BE2C (cell line): ENCODE measurements around the gene ATP11A.

Experiments
- DNase-seq: peaks from one replicate; pipeline ENCODE4 v3.0.0-alpha.2; 2020
- H3K27me3 ChIP-seq: fragments of 250-450 bp; sonication (Bioruptor Pico); 2 replicates; pipeline ENCODE4 v1.5.1; 2020; ENCODE audit warnings: mild to moderate bottlenecking
- H3K36me3 ChIP-seq: fragments of 250-450 bp; sonication (Bioruptor Pico); 2 replicates; pipeline ENCODE4 v1.5.1; 2020; ENCODE audit warnings: mild to moderate bottlenecking
- H3K4me1 ChIP-seq: fragments of 250-450 bp; sonication (Bioruptor Pico); 2 replicates; pipeline ENCODE4 v1.5.1; 2020
- H3K4me3 ChIP-seq: 2 replicates; pipeline ENCODE4 v1.5.1; 2011; ENCODE audit warnings: low read depth, low read length
- H3K9me3 ChIP-seq: fragments of 250-450 bp; sonication (Bioruptor Pico); 2 replicates; pipeline ENCODE4 v1.5.1; 2020
- CTCF ChIP-seq: IDR thresholded peaks from 2 replicates; pipeline ENCODE4 v1.5.1; 2012; ENCODE audit warnings: mild to moderate bottlenecking, low read depth, low read length

Gene ATP11A

GRCh38 chr13:112905990-112906641 is 216.3 kb downstream of the ATP11A start:
- H3K9me3 ChIP-seq: no peaks in the 10 kb centered on the region
- no peak overlapping the region for H3K4me3 ChIP-seq
- no peaks in the 10 kb centered on the region for H3K4me1 ChIP-seq
- no peaks in the 10 kb centered on the region for H3K27me3 ChIP-seq
- DNase-seq: no peak
- H3K36me3 ChIP-seq: no peaks in the 10 kb centered on the region
- TF ChIP-seq CTCF: no peak

- no peak for DNase-seq
- H3K36me3 ChIP-seq: no peaks in the 10 kb centered on the region
- no peak for TF ChIP-seq CTCF
- no peaks in the 10 kb centered on the region for H3K9me3 ChIP-seq
- H3K4me1 ChIP-seq: no peaks in the 10 kb centered on the region
- H3K27me3 ChIP-seq: no peaks in the 10 kb centered on the region
- no peak overlapping the region for H3K4me3 ChIP-seq
Measured at GRCh38 chr13:112907286-112907685, 217.4 kb downstream of the ATP11A start.

DNA sequence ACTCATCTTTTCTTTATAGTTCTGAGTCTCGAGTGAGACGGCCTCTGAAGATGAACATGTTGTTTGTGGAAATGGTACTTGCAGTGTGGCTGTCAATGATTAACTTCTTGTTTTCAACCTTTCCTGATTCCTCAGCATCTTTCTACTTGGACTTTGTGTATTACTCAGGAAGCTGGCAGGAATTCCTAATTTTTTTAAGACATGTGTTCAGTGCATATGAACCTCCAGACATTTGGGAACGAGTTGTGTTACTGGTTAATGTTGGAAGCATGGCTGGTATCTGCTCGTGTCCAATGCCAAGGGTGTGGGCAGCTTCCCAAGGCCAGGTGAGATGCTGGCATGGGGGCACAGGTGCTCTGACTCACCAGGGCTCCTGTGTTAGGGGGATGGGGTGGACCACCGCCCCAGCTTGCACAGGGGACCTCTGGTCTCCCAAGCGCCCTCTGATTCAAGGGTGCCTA is 218.1 kb downstream of the ATP11A start:
- H3K4me1 ChIP-seq: no peaks in the 10 kb centered on the region
- no peak overlapping the region for H3K4me3 ChIP-seq
- no peaks in the 10 kb centered on the region for H3K36me3 ChIP-seq
- no peak for DNase-seq
- TF ChIP-seq CTCF: no peak
- no peaks in the 10 kb centered on the region for H3K27me3 ChIP-seq
- H3K9me3 ChIP-seq: no peaks in the 10 kb centered on the region

- H3K9me3 ChIP-seq: no peaks in the 10 kb centered on the region
- DNase-seq: no peak
- no peaks in the 10 kb centered on the region for H3K36me3 ChIP-seq
- no peaks in the 10 kb centered on the region for H3K4me1 ChIP-seq
- no peaks in the 10 kb centered on the region for H3K27me3 ChIP-seq
- no peak overlapping the region for H3K4me3 ChIP-seq
- no peak for TF ChIP-seq CTCF
Measured at GRCh38 chr13:112908342-112908741, 218.5 kb downstream of the ATP11A start.

DNA sequence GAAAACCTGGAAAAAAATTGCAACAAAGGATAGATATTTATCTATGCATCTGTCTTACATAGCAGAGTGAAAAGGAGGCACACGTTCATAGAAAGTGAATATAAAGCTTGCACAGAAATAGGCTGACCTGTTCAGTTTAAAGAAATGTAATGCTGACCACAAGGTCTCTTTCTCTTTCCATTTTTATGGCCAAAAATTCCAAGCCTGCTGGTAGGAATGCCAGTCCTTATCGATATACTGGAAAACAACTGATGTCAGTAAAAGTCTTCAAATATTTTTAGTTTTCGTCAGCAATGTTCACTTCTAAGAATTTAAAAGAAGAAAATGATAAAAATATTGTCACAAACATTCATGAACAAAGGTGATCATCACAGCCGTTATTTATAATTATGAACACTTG is 220.2 kb downstream of the ATP11A start:
- no peak for TF ChIP-seq CTCF
- H3K4me3 ChIP-seq: no peak overlapping the region
- no peaks in the 10 kb centered on the region for H3K36me3 ChIP-seq
- H3K27me3 ChIP-seq: no peaks in the 10 kb centered on the region
- DNase-seq: no peak
- H3K4me1 ChIP-seq: no peaks in the 10 kb centered on the region
- H3K9me3 ChIP-seq: no peaks in the 10 kb centered on the region

DNA sequence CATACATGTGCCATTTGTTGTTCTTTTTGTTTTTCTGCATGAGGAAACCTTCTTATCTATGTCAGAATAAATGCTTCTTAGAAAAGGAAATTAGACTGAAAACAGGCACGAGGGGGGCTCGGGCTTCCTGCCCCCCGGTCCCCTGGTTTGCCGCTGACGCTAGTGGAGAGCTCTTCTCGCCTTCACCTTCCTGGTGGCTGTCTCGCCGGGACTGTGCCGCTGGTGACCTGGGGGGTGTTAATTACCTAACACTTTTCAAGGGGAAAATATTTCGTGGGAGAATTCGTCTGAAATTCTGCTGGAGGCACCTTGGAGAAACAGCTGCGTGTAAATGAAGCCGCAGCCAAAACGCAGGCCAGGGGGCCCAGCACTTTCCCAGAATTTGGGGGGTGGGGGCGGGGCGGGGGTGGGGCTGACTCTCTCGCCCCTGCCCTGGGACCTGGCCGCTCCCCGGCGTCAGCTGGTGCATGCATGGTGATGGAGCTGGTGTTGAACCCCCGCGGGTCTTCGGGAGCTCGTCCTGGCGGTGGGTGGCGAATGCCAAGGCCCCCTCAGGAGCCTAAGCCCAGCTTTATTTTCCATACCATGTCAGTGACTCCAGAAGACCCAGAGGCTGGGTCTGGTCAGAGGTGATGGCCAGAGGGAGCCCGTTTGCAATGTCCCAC is 220.9 kb downstream of the ATP11A start:
- Histone ChIP-seq H3K4me3 (no peak overlapping the region), H3K36me3 (no peaks in the 10 kb centered on the region), H3K4me1 (no peaks in the 10 kb centered on the region), H3K27me3 (no peaks in the 10 kb centered on the region), H3K9me3 (no peaks in the 10 kb centered on the region)
- DNase-seq: no peak
- TF ChIP-seq CTCF: no peak
